T-helper 17 cell (primary cell): ENCODE data around the gene ZNF609. TPM values are rescaled to one million over a fixed set of nuclear protein-coding genes. Genes with fewer than 3 reads are reported as not detected.
"Not testable (repeated sequence)": the region's sequence is repeated elsewhere in the genome, so short reads cannot be mapped to it uniquely, and the experiment has no call there.

Source experiments
- ATAC-seq: fragments of 150-1000 bp; cut with Tn5 transposase; 2 replicates; pipeline ENCODE4 v1.10.0; 2021; ENCODE audit warnings: mild to moderate bottlenecking, moderate library complexity
- DNase-seq, 3 donors: peaks; one replicate each; pipeline versions ENCODE4 v3.0.0 to v3.0.0-alpha.2; 2020 to 2021
- H3K9me3 ChIP-seq: one replicate; pipeline ENCODE4 v1.7.0; 2013; ENCODE audit warnings: low read length, mild to moderate bottlenecking; ENCODE audit not compliant: control insufficient read depth, poor library complexity, severe bottlenecking
- H3K27ac Mint-ChIP-seq: one replicate; pipeline ENCODE4 v1.8.0; 2022; ENCODE audit warnings: mild to moderate bottlenecking, moderate library complexity, mixed read lengths
- H3K27me3 Mint-ChIP-seq: one replicate; pipeline ENCODE4 v1.8.0; 2022; ENCODE audit warnings: mixed read lengths
- H3K36me3 Mint-ChIP-seq: one replicate; pipeline ENCODE4 v1.8.0; 2022; ENCODE audit warnings: low read depth, mixed read lengths
- H3K4me1 Mint-ChIP-seq: one replicate; pipeline ENCODE4 v1.8.0; 2022; ENCODE audit warnings: mild to moderate bottlenecking, mixed read lengths
- H3K4me3 Mint-ChIP-seq: one replicate; pipeline ENCODE4 v1.8.0; 2022; ENCODE audit warnings: mild to moderate bottlenecking, moderate library complexity, mixed read lengths
- total RNA-seq, 4 donors: library from RNA in 2 of 4; stranded (reverse) in 2 of 4; gene quantifications; one replicate each; pipeline ENCODE4 v1.2.3 and lab custom pipeline; 2022 to 2026

Gene ZNF609
- total RNA-seq, 2 donors from 2014 or later, result 37.6 to 43.2 TPM

DNA sequence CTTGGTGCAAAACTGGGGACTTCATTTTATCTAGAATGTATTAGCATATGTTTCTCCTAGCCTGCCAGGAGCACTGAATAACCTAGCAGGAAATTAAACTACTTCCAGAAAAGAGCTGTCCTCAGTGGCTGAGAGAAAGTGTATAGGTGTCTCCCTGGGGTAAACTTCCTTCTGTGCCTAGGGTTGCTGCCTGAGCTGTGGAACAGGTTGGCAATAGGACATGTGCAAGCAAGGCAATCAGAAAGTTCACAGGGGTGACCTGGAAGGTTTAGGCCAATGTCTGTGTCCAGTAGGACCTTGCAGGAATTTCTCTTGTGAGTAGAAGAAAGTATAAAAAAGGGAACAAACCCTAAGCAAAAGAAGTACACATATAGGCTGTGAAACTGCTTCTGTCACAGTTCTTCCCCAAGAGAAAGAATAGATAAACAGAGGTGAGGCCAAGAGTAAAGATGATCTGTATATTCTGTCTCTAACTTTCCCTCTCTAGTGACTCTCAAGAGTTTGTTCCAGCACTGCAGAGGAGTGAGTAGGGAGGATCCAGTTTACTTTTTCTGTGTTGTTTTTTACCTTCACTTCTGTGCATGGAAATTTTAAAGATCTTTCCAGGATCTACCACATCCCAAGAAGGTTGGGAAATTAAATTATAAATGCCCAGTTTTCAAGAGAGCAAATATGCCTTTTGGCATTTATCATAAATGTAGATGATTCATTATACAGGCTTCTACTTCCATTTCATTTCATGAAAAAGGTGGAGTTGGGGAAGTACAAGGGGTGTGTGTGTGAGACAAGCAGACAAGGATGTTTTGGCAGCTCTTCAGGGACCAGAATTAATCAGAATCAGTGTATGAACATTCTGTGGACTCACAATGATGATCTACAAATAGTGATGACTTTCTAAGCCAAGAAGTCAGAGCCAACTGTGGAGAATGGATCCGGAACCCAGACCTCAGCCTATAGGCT lies 159.8 kb downstream of the ZNF609 start:
- Mint-ChIP-seq H3K4me3 (peak overlapping the region; percentile 43), H3K27me3 (no peaks in the 10 kb centered on the region), H3K36me3 (no peaks in the 10 kb centered on the region), H3K27ac (peak overlapping the region; percentile 95), H3K4me1 (peaks cover 75% of the 10 kb centered on the region)
- H3K9me3 ChIP-seq, result no peaks in the 10 kb centered on the region
- no peak for DNase-seq
- ATAC-seq, result no peak

- DNase-seq (no peak), ATAC-seq (no peak)
- Mint-ChIP-seq H3K4me1 (peaks cover 68% of the 10 kb centered on the region), H3K36me3 (no peaks in the 10 kb centered on the region), H3K4me3 (no peak overlapping the region), H3K27me3 (no peaks in the 10 kb centered on the region), H3K27ac (peak overlapping the region; percentile 95)
- H3K9me3 ChIP-seq, result no peaks in the 10 kb centered on the region
These were observed 160.7 kb downstream of the ZNF609 start for GRCh38 chr15:64621056-64621455.

GRCh38 chr15:64622410-64623260 lies 162.3 kb downstream of the ZNF609 start:
- H3K36me3 Mint-ChIP-seq, result no peaks in the 10 kb centered on the region
- peak overlapping the region; percentile 95 for H3K27ac Mint-ChIP-seq
- no peaks in the 10 kb centered on the region for H3K9me3 ChIP-seq
- peaks cover 78% of the 10 kb centered on the region for H3K4me1 Mint-ChIP-seq
- ATAC-seq, result peak; percentile 92
- H3K27me3 Mint-ChIP-seq, result no peaks in the 10 kb centered on the region
- peak in 2 of 3 donors; percentile 21 to 32 for DNase-seq
- peak overlapping the region; percentile 88 for H3K4me3 Mint-ChIP-seq

DNA sequence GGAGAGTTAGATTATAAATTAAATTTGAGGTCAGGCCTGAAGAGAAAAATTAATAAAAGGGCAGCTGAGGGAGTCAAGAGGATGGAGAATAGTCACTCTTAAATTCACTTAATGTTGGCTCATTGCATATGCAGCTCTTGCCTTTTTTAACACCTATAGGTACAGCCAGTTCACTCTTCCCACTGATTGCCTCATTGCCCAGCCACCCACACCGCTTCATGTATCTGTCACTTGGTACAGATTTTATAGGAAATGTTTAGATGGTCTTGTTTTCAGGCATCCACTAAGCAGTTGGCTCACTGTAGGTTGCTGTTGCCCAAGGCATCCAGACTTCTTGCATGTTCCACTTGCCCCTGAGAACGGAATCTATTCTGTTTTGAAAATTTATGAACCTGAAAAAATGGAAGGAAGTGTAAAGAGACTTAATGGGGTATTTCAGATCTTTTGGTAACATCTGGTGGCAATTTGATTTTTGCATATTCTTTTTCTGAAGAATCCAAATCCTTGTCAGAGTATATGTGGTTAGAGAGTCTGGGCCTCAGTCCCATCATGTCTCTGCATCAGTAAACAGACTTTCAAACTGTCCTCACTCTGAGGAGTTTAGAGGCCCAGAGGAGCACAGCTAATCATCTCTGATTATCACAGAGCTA lies 163.1 kb downstream of the ZNF609 start:
- no peaks in the 10 kb centered on the region for H3K36me3 Mint-ChIP-seq
- no peaks in the 10 kb centered on the region for H3K9me3 ChIP-seq
- no peak for DNase-seq
- ATAC-seq, result no peak
- H3K4me1 Mint-ChIP-seq, result peaks cover 76% of the 10 kb centered on the region
- no peaks in the 10 kb centered on the region for H3K27me3 Mint-ChIP-seq
- H3K4me3 Mint-ChIP-seq, result peak overlapping the region; percentile 88
- H3K27ac Mint-ChIP-seq, result peak overlapping the region; percentile 95

GRCh38 chr15:64624242-64624641 lies 163.9 kb downstream of the ZNF609 start:
- H3K4me1 Mint-ChIP-seq, result peaks cover 74% of the 10 kb centered on the region
- ATAC-seq, result no peak
- peak overlapping the region; percentile 88 for H3K4me3 Mint-ChIP-seq

GRCh38 chr15:64629063-64629462 lies 168.7 kb downstream of the ZNF609 start:
- DNase-seq, result no peak
- no peak for ATAC-seq
- no peak overlapping the region for H3K4me3 Mint-ChIP-seq
- H3K36me3 Mint-ChIP-seq, result no peaks in the 10 kb centered on the region
- peaks cover 44% of the 10 kb centered on the region for H3K4me1 Mint-ChIP-seq
- H3K27me3 Mint-ChIP-seq, result no peaks in the 10 kb centered on the region
- no peaks in the 10 kb centered on the region for H3K9me3 ChIP-seq
- peak overlapping the region; percentile 2 for H3K27ac Mint-ChIP-seq

More at GRCh38 chr15:64624242-64624641, 163.9 kb downstream of the ZNF609 start:
- H3K9me3 ChIP-seq, result no peaks in the 10 kb centered on the region
- Mint-ChIP-seq H3K36me3 (no peaks in the 10 kb centered on the region), H3K27me3 (no peaks in the 10 kb centered on the region), H3K27ac (peak overlapping the region; percentile 95)
- no peak for DNase-seq

DNA sequence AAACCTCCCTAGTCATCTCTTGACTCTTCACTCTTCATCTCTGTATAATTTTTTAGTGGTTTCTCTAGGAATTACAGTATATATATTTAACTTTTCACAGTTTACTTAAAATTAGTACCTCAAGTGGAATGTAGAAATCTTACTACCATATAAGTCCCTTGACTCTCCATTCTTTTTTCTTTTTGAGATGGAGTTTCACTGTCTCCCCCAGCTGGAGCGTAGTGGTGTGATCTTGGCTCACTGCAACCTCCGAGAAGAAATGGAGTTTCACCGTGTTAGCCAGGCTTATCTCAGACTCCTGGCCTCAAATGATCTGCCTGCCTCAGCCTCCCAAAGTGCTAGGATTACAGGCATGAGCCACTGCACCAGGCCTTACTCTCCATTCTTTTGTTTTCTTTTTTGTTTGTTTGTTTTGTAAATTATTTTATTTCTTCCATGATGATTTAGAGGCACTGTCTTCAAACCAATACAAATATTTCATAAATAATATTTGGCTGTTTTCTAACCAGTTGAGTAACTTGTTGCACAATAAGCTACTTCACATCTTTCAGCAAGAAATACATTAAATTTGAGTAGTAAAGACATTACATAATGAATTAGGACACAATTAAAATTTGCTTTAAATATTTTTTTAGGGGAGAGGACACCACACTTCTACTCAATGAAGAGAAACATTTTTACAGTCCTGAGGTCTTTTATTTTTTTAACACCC lies 170.2 kb downstream of the ZNF609 start:
- Mint-ChIP-seq H3K27me3 (no peaks in the 10 kb centered on the region), H3K4me3 (no peak overlapping the region), H3K27ac (peak overlapping the region; percentile 57), H3K36me3 (no peaks in the 10 kb centered on the region), H3K4me1 (peaks cover 50% of the 10 kb centered on the region)
- no peaks in the 10 kb centered on the region for H3K9me3 ChIP-seq
- no peak for DNase-seq
- no peak for ATAC-seq

GRCh38 chr15:64632639-64633038 lies 172.3 kb downstream of the ZNF609 start:
- H3K27me3 Mint-ChIP-seq, H3K4me3 Mint-ChIP-seq, DNase-seq, H3K9me3 ChIP-seq, H3K36me3 Mint-ChIP-seq, ATAC-seq: not testable (repeated sequence)
- Mint-ChIP-seq H3K4me1 (peaks cover 49% of the 10 kb centered on the region), H3K27ac (peak overlapping the region; percentile 94)

DNA sequence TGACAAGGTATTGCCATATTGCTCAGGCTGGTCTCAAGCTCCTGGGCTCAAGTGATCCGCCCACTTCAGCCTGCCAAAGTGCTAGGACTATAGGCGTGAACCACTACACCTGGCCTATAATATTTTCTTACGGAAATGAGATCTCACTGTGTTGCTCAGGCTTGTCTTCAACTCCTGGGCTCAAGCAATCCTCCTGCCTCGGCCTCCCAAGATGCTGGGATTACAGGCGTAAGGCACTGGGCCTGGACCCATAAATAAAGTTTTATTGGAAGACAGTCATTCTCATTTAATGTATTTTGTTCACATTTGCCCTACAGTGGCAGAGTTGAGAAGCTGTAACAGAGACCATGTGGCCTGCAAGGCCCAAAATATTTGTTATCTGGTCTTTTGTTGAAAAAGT lies 173.0 kb downstream of the ZNF609 start:
- H3K4me3 Mint-ChIP-seq, result no peak overlapping the region
- ATAC-seq (no peak), DNase-seq (no peak)
- no peaks in the 10 kb centered on the region for H3K27me3 Mint-ChIP-seq
- no peaks in the 10 kb centered on the region for H3K9me3 ChIP-seq
- H3K27ac Mint-ChIP-seq, result peak overlapping the region; percentile 94
- H3K36me3 Mint-ChIP-seq, result peaks cover 2% of the 10 kb centered on the region
- H3K4me1 Mint-ChIP-seq, result peaks cover 52% of the 10 kb centered on the region

DNA sequence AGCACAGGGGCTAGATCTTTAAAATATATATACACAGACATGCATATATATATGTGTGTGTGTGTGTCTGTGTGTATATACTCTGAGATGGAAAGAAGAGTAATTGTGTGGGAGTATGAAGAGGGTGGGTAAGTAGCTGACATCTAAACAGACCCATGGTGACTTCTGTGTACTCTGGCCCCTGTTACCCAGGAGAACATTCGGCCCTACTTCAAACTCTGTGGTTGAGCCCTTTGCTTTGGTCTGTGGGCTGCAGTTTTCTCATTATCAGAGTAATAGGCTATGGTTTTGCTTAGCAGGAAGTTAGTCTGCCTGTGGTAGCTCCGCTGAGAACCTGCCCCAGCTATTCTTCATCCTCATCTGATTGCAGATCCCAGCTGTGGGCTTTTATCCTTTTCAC lies 173.6 kb downstream of the ZNF609 start:
- DNase-seq (no peak), ATAC-seq (peak; percentile 88)
- Mint-ChIP-seq H3K27ac (peak overlapping the region; percentile 94), H3K4me3 (peak overlapping the region; percentile 87), H3K36me3 (peaks cover 2% of the 10 kb centered on the region), H3K4me1 (peaks cover 48% of the 10 kb centered on the region), H3K27me3 (no peaks in the 10 kb centered on the region)
- H3K9me3 ChIP-seq, result no peaks in the 10 kb centered on the region

DNA sequence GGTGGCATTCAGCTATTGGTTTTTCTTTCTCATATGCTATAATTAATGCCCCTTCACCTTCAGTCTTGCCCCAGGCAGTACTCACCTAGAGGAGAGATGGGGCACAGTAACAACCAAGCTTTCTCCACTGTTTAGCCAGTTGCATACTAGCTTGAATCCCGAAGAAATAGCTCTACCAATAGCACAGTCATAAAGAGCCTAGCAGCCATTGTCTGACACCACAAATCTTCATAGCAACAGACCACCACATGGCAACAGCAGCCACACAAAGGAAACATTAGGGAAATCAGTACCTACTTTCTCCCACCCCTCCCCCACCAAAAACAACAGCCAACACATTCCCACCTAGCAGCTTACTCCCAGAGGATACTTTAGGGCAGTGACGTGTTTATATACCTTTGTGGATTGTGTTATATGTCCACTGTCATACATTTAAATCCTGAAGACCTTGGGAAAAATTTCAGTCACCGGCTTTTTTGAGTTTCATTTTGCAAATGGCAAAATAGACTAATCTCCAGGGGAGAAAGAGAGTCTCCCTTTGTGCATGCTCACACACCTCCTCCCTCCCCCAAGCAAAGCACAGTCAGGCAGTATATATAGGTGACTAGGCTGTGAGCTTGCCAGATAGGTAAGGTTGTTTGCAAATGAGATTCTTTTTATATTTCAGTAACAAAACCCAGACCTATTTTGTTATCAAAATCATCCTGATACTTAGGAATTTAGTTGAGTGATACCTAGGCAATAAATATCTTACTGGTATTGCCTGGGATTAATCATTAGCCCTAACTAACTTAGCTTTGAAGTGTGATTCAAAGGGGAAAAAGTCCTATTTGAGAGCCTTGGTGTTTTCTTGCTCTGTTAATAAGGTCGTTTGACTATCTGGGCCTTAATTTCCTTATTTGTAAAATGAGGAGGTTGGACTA lies 174.5 kb downstream of the ZNF609 start:
- no peaks in the 10 kb centered on the region for H3K9me3 ChIP-seq
- H3K36me3 Mint-ChIP-seq, result peaks cover 2% of the 10 kb centered on the region
- ATAC-seq (peak; percentile 74), DNase-seq (no peak)
- H3K27ac Mint-ChIP-seq, result peak overlapping the region; percentile 94
- no peaks in the 10 kb centered on the region for H3K27me3 Mint-ChIP-seq
- peaks cover 50% of the 10 kb centered on the region for H3K4me1 Mint-ChIP-seq
- peak overlapping the region; percentile 87 for H3K4me3 Mint-ChIP-seq
